Measurements from ENCODE around the gene PACSIN3.

DNA sequence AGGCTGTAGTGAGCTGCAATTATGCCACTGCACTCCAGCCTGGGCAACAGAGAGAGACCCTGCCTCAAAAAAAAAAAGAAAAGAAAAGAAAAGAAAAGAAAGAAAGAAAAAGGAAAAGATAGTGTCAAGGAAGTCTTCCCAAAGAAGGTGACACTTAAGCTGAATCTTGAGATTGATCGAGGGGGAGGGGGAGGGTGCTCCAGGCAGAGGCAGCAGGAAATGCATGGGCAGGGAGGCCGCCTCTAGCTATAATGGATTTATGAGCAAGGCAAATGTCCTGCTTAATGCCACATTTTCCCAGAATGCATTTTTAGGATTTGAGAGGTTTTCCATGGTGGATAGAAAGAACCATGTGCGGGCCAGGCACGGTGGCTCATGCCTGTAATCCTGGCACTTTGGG lies 14.8 kb upstream of the PACSIN3 start:
- TF ChIP-seq BHLHE40 (IDR thresholded peaks at IDR 0.05; ENCODE audit: borderline replicate concordance) = no peak
- TF ChIP-seq FOXK2 (IDR thresholded peaks at IDR 0.05) = no peak
